Measurements from ENCODE around the gene SOX18.

DNA sequence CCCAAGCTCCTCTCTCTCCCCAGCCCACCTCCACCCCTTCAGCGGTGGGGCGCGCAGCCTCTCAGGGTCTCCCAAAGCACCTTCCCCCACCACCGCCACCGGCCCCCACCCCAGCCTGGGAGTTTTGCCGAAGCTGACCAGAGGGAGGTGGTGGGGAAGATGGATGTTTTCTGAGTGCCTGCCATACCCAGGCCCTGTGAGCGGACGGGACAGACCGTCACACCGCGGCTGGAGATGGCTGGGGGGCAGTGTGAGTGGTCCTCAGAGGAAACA is 7.7 kb downstream of the SOX18 start:
- TF ChIP-seq POLR2A (IDR thresholded peaks at IDR 0.05) (no peak), EP300 (IDR thresholded peaks at IDR 0.05) (no peak)
- TF ChIP-seq, protein P1, sequence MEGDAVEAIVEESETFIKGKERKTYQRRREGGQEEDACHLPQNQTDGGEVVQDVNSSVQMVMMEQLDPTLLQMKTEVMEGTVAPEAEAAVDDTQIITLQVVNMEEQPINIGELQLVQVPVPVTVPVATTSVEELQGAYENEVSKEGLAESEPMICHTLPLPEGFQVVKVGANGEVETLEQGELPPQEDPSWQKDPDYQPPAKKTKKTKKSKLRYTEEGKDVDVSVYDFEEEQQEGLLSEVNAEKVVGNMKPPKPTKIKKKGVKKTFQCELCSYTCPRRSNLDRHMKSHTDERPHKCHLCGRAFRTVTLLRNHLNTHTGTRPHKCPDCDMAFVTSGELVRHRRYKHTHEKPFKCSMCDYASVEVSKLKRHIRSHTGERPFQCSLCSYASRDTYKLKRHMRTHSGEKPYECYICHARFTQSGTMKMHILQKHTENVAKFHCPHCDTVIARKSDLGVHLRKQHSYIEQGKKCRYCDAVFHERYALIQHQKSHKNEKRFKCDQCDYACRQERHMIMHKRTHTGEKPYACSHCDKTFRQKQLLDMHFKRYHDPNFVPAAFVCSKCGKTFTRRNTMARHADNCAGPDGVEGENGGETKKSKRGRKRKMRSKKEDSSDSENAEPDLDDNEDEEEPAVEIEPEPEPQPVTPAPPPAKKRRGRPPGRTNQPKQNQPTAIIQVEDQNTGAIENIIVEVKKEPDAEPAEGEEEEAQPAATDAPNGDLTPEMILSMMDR (IDR thresholded peaks at IDR 0.05) = no peak
